A673 (cell line): ENCODE measurements around the gene PRIMPOL.

Experiments
- CTCF ChIP-seq: fragments of 300-800, 200-600 bp; sonication (generic); conservative IDR thresholded peaks from 2 replicates; pipeline ENCODE4 v1.5.1; 2017; ENCODE audit warnings: low read depth, mild to moderate bottlenecking, antibody characterized with exemption, low read length, moderate library complexity, mixed read lengths
- EZH2 ChIP-seq: fragments of 200-600 bp; sonication (generic); IDR thresholded peaks from 2 replicates; pipeline ENCODE4 v1.6.1; 2017; ENCODE audit warnings: borderline replicate concordance, low read depth, mild to moderate bottlenecking, mixed read lengths, antibody characterized with exemption, low read length; ENCODE audit not compliant: poor library complexity, severe bottlenecking

- TF ChIP-seq CTCF (no peak), EZH2 (no peak)
Measured at GRCh38 chr4:184699941-184700340, 50.4 kb downstream of the PRIMPOL start.
